HuH-7.5 (cell line): ENCODE results near the gene LYSMD2.

Source experiments
- DNase-seq: peaks from one replicate; pipeline ENCODE4 v3.0.0; 2011; ENCODE audit warnings: low spot score

LYSMD2 gene

DNA sequence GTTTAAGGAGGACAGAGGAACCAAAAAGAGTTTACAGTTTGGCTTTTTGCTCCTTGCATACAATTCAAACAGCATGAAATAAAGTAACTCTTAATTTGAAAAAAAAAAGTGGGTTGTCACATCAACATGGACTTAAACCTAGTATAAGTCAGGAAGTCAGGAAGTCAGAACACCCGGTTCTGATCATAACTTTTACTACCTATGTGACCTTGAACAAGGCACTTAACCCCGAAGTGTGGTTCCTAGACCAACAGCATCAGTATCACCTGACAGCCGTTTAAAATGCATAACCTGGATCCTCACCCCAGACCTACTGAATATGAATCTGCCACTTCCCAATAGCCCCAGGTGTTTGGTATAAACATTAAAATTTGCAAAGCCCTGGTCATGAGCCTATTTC, 18.7 kb downstream of the LYSMD2 start:
- DNase-seq, result no peak

DNA sequence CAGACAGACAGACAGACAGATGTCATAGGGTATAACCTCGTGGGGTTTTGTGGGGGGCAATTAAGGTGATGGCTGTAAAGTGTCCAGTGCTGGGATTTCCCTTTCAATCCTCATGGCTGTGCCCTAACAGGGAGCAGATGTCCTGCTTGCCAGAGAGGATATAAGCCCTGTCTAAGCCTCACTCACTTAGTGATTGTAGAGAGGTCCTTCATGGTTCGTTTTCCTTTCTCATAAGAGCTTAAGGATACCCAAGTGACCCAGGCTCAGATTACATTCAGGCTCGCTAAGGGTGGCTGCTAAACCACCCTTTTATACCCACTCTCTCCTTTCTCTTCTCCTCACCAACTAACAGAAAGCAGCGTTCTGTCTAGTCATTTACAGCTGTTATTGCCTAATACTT, 19.2 kb downstream of the LYSMD2 start:
- DNase-seq, result no peak

- DNase-seq, result no peak
Measured at GRCh38 chr15:51714911-51715310, 22.5 kb downstream of the LYSMD2 start.

DNA sequence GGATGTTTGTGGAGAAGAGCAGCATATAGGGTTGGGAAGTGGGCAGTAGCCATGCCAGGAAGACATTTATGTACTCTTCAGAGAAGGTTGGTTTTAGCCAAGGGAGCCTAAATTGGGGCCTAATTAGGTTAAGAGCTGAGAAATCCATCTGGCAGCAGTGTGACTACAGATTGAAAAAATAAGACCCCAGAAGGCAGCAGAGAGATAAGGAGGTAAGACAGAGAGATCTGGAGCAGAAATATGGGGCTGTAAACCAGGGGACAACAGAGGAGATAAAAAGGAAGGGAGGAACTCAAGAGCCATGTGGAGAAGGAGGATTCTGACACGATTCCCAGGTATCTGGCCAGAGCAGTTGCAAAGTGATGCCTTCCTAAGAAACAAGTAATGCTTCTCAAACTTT, 23.3 kb downstream of the LYSMD2 start:
- no peak for DNase-seq

DNA sequence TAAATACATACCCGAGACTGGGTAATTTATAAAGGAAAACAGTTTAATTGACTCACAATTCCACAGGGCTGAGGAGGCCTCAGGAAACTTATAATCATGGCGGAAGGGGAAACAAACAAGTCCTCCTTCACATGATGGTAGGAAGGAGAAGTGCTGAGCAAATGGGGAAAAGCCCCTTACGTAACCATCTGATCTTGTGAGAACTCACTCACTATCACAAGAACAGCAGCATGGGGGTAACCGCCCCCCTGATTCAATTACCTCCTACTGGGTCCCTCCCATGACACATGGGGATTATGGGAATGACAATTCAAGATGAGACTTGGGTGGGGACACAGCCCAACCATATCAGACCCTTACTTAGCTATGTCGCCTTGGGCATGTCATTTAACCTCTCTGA, 28.4 kb downstream of the LYSMD2 start:
- DNase-seq, result no peak

DNA sequence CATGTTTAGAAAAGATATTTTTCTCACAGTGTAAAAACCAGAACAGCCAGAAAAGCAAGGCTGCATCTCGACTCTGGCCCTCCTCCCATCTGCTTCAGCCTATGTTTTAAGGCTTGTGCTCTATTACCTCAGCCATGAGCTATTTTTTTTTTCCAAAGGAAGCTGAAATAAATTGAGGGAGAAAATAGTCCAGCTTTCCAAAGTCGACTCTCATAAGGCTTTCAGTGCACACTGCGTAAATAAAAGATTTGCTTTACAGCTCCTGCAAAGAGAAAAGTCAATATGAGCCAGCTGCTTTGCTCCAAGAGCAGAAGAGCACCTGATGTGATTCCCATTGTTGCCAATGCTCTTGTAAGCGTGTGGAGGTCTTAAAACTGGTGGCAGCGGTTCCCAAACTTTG, 29.4 kb downstream of the LYSMD2 start:
- no peak for DNase-seq

GRCh38 chr15:51706926-51707608, 30.4 kb downstream of the LYSMD2 start:
- no peak for DNase-seq

GRCh38 chr15:51706291-51706690, 31.2 kb downstream of the LYSMD2 start:
- no peak for DNase-seq

- no peak for DNase-seq
Measured at GRCh38 chr15:51702710-51703109, 34.7 kb downstream of the LYSMD2 start.

DNA sequence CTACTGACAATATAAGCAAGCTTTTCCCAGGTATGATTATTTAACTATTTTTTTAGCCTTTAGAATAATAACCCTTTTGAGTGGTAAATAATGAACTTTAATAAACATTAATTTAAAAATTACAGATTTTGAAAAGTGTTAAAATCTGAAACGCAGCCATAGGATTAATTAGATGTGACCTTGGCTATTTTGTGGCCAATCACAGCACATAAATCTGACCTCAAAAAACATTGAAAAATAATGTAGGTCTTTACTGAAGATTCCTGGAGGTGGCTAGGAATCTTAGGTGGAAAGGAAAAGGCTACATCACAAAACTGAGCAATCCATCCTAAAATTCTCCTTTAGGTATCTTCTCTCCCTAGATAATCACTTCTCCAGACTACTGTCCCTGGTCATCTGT, 38.1 kb downstream of the LYSMD2 start:
- DNase-seq, result no peak

- DNase-seq, result no peak
Measured at GRCh38 chr15:51697163-51697562, 40.3 kb downstream of the LYSMD2 start.

GRCh38 chr15:51696566-51696965, 40.9 kb downstream of the LYSMD2 start:
- no peak for DNase-seq

- DNase-seq, result no peak
Measured at GRCh38 chr15:51692154-51692553, 45.3 kb downstream of the LYSMD2 start.

DNA sequence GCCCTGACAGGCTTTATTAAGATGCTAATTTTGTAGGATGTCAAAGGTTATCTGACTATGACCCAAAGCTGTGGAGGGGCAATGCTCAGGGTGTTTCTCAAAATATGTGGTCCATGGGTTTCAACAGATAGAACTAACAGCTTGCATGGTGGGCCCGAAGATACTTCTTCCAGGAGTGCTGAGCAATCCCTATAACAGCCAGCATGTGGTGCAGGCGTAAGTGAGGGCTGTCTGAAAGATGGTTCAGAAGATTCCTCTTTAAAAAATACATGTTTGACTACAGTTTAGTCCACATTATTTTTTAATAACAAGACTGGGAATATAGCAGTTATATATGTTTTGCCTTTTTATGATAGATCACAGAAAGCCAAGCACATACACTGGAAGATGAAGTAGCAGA, 48.6 kb downstream of the LYSMD2 start:
- DNase-seq, result no peak

DNA sequence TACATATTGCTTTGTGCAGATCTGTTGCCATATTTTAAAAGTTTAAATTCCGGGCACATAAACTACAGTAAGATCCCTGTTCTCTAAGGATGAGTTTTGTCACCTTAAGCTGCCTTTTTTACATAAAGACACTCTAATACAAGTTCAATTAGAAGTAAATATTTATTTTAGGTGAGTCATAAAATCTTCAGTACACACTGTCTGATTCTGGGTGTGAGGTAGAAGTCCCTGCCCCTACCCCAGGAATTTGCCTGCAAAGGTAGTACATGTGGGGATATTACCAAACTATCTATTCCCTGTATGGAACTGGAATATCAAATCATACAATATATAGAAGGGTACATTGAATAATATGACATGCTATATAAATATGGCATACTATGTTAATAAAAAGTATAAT, 49.9 kb downstream of the LYSMD2 start:
- no peak for DNase-seq

- peak; percentile 29 for DNase-seq
Measured at GRCh38 chr15:51681303-51681963, 56.0 kb downstream of the LYSMD2 start, which contains the start of gene SCG3. Gene SCG3, plus strand, starts transcription at chr15:51681503. Its CDS starts 253 bp downstream, at chr15:51681756.

DNA sequence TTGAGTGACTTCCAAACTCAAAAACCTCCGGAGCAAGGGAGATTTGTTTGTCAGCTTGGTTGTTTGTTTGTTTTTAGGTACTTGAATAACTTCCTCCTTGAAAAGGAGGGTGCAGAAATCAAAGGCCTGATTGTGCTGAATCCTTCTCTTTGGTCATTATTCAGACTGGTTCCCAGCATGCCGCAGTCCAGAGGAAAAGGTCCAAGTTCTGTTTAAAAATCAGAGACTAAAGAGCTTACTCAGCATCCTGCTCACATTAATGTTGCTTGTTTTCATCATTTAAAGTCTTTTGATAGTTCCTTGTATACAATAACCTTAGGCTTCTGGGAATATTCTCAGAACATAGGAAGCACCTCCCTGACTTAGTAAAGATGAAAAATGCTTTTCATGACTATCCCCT, 57.1 kb downstream of the LYSMD2 start:
- no peak for DNase-seq

GRCh38 chr15:51678096-51678495, 59.4 kb downstream of the LYSMD2 start:
- DNase-seq, result no peak

- DNase-seq, result no peak
Measured at GRCh38 chr15:51677452-51677851, 60.0 kb downstream of the LYSMD2 start.

DNA sequence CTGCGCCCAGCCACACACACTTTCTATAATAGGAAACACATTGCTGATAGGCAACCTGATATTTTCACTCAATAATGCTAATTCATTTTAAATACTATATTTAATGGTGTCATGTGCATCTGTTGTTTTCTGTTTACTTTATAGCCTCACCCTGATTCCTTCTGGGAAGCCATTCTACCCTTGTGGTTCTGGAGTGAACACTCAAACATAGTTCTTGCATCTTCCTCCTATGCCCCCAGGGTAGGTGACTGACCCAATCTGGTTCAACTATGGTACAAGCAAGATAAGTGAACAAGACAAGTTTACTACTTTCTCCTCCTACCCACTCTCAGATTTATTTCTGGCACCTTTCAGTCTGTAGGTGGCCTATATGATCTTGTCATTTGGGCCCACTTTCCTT, 60.4 kb downstream of the LYSMD2 start:
- DNase-seq, result no peak

- no peak for DNase-seq
Measured at GRCh38 chr15:51675234-51675633, 62.2 kb downstream of the LYSMD2 start.
